ENCODE measurements around the gene MPHOSPH9.

MPHOSPH9 gene

GRCh38 chr12:123149088-123149487 is 83.9 kb downstream of the MPHOSPH9 start:
- H4K20me1 ChIP-seq (ENCODE audit: insufficient read depth, low read length): peaks cover 10% of the 10 kb centered on the region
- peak overlapping the region; percentile 37; the same call in 1 of the 2 replicates for H3K27ac ChIP-seq (ENCODE audit: low read length)
- no peak for ATAC-seq (ENCODE audit: insufficient read depth, low read depth)
- no peak overlapping the region for H2AFZ ChIP-seq (ENCODE audit: low read depth, low read length)
- peaks cover 14% of the 10 kb centered on the region for H3K79me2 ChIP-seq (ENCODE audit: insufficient read depth, low read length)
- TF ChIP-seq EZH2 (IDR thresholded peaks at IDR 0.05; ENCODE audit: borderline replicate concordance, low read depth, low read length, severe bottlenecking): no peak
- TF ChIP-seq CTCF (IDR thresholded peaks at IDR 0.05; ENCODE audit: borderline replicate concordance, extremely low read depth, low read length, poor library complexity, severe bottlenecking): no peak
- H3K9me3 ChIP-seq (ENCODE audit: insufficient read depth, low read length, severe bottlenecking): no peaks in the 10 kb centered on the region
- H3K9ac ChIP-seq (ENCODE audit: low read depth, low read length): peak overlapping the region; percentile 61
- peaks cover 32% of the 10 kb centered on the region for H3K4me1 ChIP-seq (ENCODE audit: insufficient read depth, low read length)
- peaks cover 47% of the 10 kb centered on the region for H3K27me3 ChIP-seq (ENCODE audit: insufficient read depth, low read length, poor library complexity)
- peak overlapping the region in 1 of 2 experiments; percentile 67; a peak in 2 of 4 replicates for H3K4me3 ChIP-seq (ENCODE audit: low read depth in 1 of 2, low read length in 2 of 2)
- H3K4me2 ChIP-seq (ENCODE audit: insufficient read depth, low read length): peak overlapping the region; percentile 92; the same call in 1 of the 2 replicates
- H3K36me3 ChIP-seq (ENCODE audit: insufficient read depth, low read length): no peaks in the 10 kb centered on the region; the same call in 1 of the 2 replicates
- no peak for DNase-seq

- no peak for ATAC-seq (ENCODE audit: insufficient read depth, low read depth)
- Histone ChIP-seq H3K36me3 (ENCODE audit: insufficient read depth, low read length) (no peaks in the 10 kb centered on the region; the same call in 1 of the 2 replicates), H3K4me1 (ENCODE audit: insufficient read depth, low read length) (peaks cover 36% of the 10 kb centered on the region)
These were observed 84.3 kb downstream of the MPHOSPH9 start for GRCh38 chr12:123148655-123149054.

GRCh38 chr12:123148223-123148622 is 84.7 kb downstream of the MPHOSPH9 start:
- Histone ChIP-seq H3K27me3 (ENCODE audit: insufficient read depth, low read length, poor library complexity) (peaks cover 47% of the 10 kb centered on the region), H3K9me3 (ENCODE audit: insufficient read depth, low read length, severe bottlenecking) (no peaks in the 10 kb centered on the region), H2AFZ (ENCODE audit: low read depth, low read length) (no peak overlapping the region), H4K20me1 (ENCODE audit: insufficient read depth, low read length) (peaks cover 10% of the 10 kb centered on the region; the same call in 1 of the 2 replicates), H3K36me3 (ENCODE audit: insufficient read depth, low read length) (no peaks in the 10 kb centered on the region; the same call in 1 of the 2 replicates), H3K27ac (ENCODE audit: low read length) (no peak overlapping the region), H3K79me2 (ENCODE audit: insufficient read depth, low read length) (peaks cover 14% of the 10 kb centered on the region), H3K4me2 (ENCODE audit: insufficient read depth, low read length) (no peak overlapping the region), H3K4me1 (ENCODE audit: insufficient read depth, low read length) (peaks cover 41% of the 10 kb centered on the region), H3K4me3 (ENCODE audit: low read depth in 1 of 2, low read length in 2 of 2) (no peak overlapping the region), H3K9ac (ENCODE audit: low read depth, low read length) (peak overlapping the region; percentile 7; the same call in 1 of the 2 replicates)
- TF ChIP-seq EZH2 (IDR thresholded peaks at IDR 0.05; ENCODE audit: borderline replicate concordance, low read depth, low read length, severe bottlenecking): no peak
- no peak for DNase-seq
- no peak for ATAC-seq (ENCODE audit: insufficient read depth, low read depth)

More at GRCh38 chr12:123148655-123149054, 84.3 kb downstream of the MPHOSPH9 start:
- Histone ChIP-seq H3K27me3 (ENCODE audit: insufficient read depth, low read length, poor library complexity) (peaks cover 47% of the 10 kb centered on the region), H2AFZ (ENCODE audit: low read depth, low read length) (no peak overlapping the region), H3K4me3 (ENCODE audit: low read depth in 1 of 2, low read length in 2 of 2) (peak overlapping the region in 1 of 2 experiments; percentile 67; a peak in 1 of 4 replicates), H3K9ac (ENCODE audit: low read depth, low read length) (peak overlapping the region; percentile 7; the same call in 1 of the 2 replicates), H4K20me1 (ENCODE audit: insufficient read depth, low read length) (peaks cover 10% of the 10 kb centered on the region; the same call in 1 of the 2 replicates), H3K4me2 (ENCODE audit: insufficient read depth, low read length) (peak overlapping the region; percentile 92; the same call in 1 of the 2 replicates), H3K27ac (ENCODE audit: low read length) (no peak overlapping the region; the same call in 1 of the 2 replicates), H3K79me2 (ENCODE audit: insufficient read depth, low read length) (peaks cover 14% of the 10 kb centered on the region), H3K9me3 (ENCODE audit: insufficient read depth, low read length, severe bottlenecking) (no peaks in the 10 kb centered on the region)
- no peak for TF ChIP-seq EZH2 (IDR thresholded peaks at IDR 0.05; ENCODE audit: borderline replicate concordance, low read depth, low read length, severe bottlenecking)
- TF ChIP-seq CTCF (IDR thresholded peaks at IDR 0.05; ENCODE audit: borderline replicate concordance, extremely low read depth, low read length, poor library complexity, severe bottlenecking): no peak
- DNase-seq: no peak

GRCh38 chr12:123145211-123145610 is 87.7 kb downstream of the MPHOSPH9 start:
- peaks cover 26% of the 10 kb centered on the region for H3K79me2 ChIP-seq (ENCODE audit: insufficient read depth, low read length)
- no peaks in the 10 kb centered on the region for H4K20me1 ChIP-seq (ENCODE audit: insufficient read depth, low read length)
- H3K9ac ChIP-seq (ENCODE audit: low read depth, low read length): no peak overlapping the region
- no peak overlapping the region for H2AFZ ChIP-seq (ENCODE audit: low read depth, low read length)
- no peak overlapping the region for H3K4me3 ChIP-seq (ENCODE audit: low read depth in 1 of 2, low read length in 2 of 2)
- H3K27ac ChIP-seq (ENCODE audit: low read length): no peak overlapping the region
- H3K27me3 ChIP-seq (ENCODE audit: insufficient read depth, low read length, poor library complexity): peaks cover 34% of the 10 kb centered on the region
- DNase-seq (no peak), ATAC-seq (ENCODE audit: insufficient read depth, low read depth) (no peak)
- no peaks in the 10 kb centered on the region for H3K9me3 ChIP-seq (ENCODE audit: insufficient read depth, low read length, severe bottlenecking)
- peaks cover 48% of the 10 kb centered on the region for H3K4me1 ChIP-seq (ENCODE audit: insufficient read depth, low read length)
- TF ChIP-seq EZH2 (IDR thresholded peaks at IDR 0.05; ENCODE audit: borderline replicate concordance, low read depth, low read length, severe bottlenecking) (no peak), CTCF (IDR thresholded peaks at IDR 0.05; ENCODE audit: borderline replicate concordance, extremely low read depth, low read length, poor library complexity, severe bottlenecking) (no peak)
- no peak overlapping the region for H3K4me2 ChIP-seq (ENCODE audit: insufficient read depth, low read length)
- H3K36me3 ChIP-seq (ENCODE audit: insufficient read depth, low read length): no peaks in the 10 kb centered on the region; the same call in 1 of the 2 replicates

Data from DND-41 (cell line).